SK-N-SH treated with all-trans-retinoic acid at 6 μM for 48 hours (cell line): ENCODE measurements around the gene HIRA.

Source experiments
- ATAC-seq: fragments of 200-7000 bp; cut with Tn5 transposase; 3 replicates; pipeline ENCODE4 v1.9.1; 2020; ENCODE audit warnings: mild to moderate bottlenecking, moderate library complexity
- ARNTL ChIP-seq: fragments of 450-650 bp; formaldehyde crosslinking; IDR thresholded peaks from 2 replicates; pipeline ENCODE4 v1.5.0; 2020; ENCODE audit warnings: low read depth, mild to moderate bottlenecking, moderate library complexity, borderline replicate concordance
- BACH2 ChIP-seq: fragments of 250-450 bp; sonication (Bioruptor Pico); IDR thresholded peaks from 2 replicates; pipeline ENCODE4 v1.9.0; 2021; ENCODE audit warnings: mild to moderate bottlenecking, borderline replicate concordance
- CSDC2 ChIP-seq: fragments of 250-450 bp; sonication (Bioruptor Pico); IDR thresholded peaks from 2 replicates; pipeline ENCODE4 v1.5.0; 2020; ENCODE audit warnings: mild to moderate bottlenecking, moderate library complexity
- GLIS3 ChIP-seq: fragments of 250-450 bp; sonication (Bioruptor Pico); IDR thresholded peaks from 2 replicates; pipeline ENCODE4 v1.5.0; 2020; ENCODE audit warnings: mild to moderate bottlenecking, moderate library complexity
- OSR1 ChIP-seq: fragments of 250-450 bp; sonication (Bioruptor Pico); IDR thresholded peaks from 2 replicates; pipeline ENCODE4 v1.8.0; 2022; ENCODE audit warnings: moderate library complexity, mild to moderate bottlenecking, inconsistent platforms
- PPARA ChIP-seq: fragments of 250-450 bp; sonication (Bioruptor Pico); IDR thresholded peaks from 2 replicates; pipeline ENCODE4 v1.5.0; 2020; ENCODE audit warnings: mild to moderate bottlenecking, borderline replicate concordance
- RARB ChIP-seq: fragments of 250-450 bp; sonication (Bioruptor Pico); IDR thresholded peaks from 2 replicates; pipeline ENCODE4 v1.8.0; 2021; ENCODE audit warnings: mild to moderate bottlenecking, moderate library complexity
- SNAI2 ChIP-seq: fragments of 250-450 bp; sonication (Bioruptor Pico); IDR thresholded peaks from 2 replicates; pipeline ENCODE4 v1.5.0; 2020; ENCODE audit warnings: mild to moderate bottlenecking, moderate library complexity
- TCF4 ChIP-seq: fragments of 250-450 bp; sonication (Bioruptor Pico); IDR thresholded peaks from 2 replicates; pipeline ENCODE4 v1.8.0; 2021; ENCODE audit warnings: mild to moderate bottlenecking, moderate library complexity, borderline replicate concordance
- TOX ChIP-seq: fragments of 250-450 bp; sonication (Bioruptor Pico); IDR thresholded peaks from 2 replicates; pipeline ENCODE4 v1.8.0; 2021; ENCODE audit warnings: mild to moderate bottlenecking, moderate library complexity, borderline replicate concordance
- ZC3H10 ChIP-seq: fragments of 250-450 bp; sonication (Bioruptor Pico); IDR thresholded peaks from 2 replicates; pipeline ENCODE4 v1.5.1; 2021; ENCODE audit warnings: mild to moderate bottlenecking, moderate library complexity
- ZFP3 ChIP-seq: fragments of 250-450 bp; sonication (Bioruptor Pico); IDR thresholded peaks from 2 replicates; pipeline ENCODE4 v1.5.0; 2020; ENCODE audit warnings: mild to moderate bottlenecking, moderate library complexity
- ZFP30 ChIP-seq: fragments of 450-650 bp; formaldehyde crosslinking; IDR thresholded peaks from 2 replicates; pipeline ENCODE4 v1.5.0; 2022; ENCODE audit warnings: mild to moderate bottlenecking, moderate library complexity
- ZNF565 ChIP-seq: fragments of 450-650 bp; formaldehyde crosslinking; conservative IDR thresholded peaks from 2 replicates; pipeline ENCODE4 v1.5.0; 2020; ENCODE audit warnings: low read depth, mild to moderate bottlenecking, moderate library complexity
- ZNF70 ChIP-seq: fragments of 450-650 bp; formaldehyde crosslinking; IDR thresholded peaks from 2 replicates; pipeline ENCODE4 v1.5.0; 2020; ENCODE audit warnings: mild to moderate bottlenecking, moderate library complexity
- ZNF8 ChIP-seq: fragments of 450-650 bp; formaldehyde crosslinking; IDR thresholded peaks from 2 replicates; pipeline ENCODE4 v1.5.0; 2020; ENCODE audit warnings: mild to moderate bottlenecking, moderate library complexity
- TF ChIP-seq, protein P1 (sequence below): fragments of 250-450 bp; sonication (Bioruptor Pico); IDR thresholded peaks from 2 replicates; pipeline ENCODE4 v1.5.1; 2021; ENCODE audit warnings: mild to moderate bottlenecking, moderate library complexity
- TF ChIP-seq, protein P2 (sequence below): fragments of 250-450 bp; sonication (Bioruptor Pico); IDR thresholded peaks from 2 replicates; pipeline ENCODE4 v1.5.1; 2020; ENCODE audit warnings: low read depth, mild to moderate bottlenecking, moderate library complexity
- TF ChIP-seq, protein P3 (sequence below): fragments of 250-450 bp; sonication (Bioruptor Pico); IDR thresholded peaks from 2 replicates; pipeline ENCODE4 v1.5.0; 2020; ENCODE audit warnings: mild to moderate bottlenecking, moderate library complexity
- TF ChIP-seq, protein P4 (sequence below): fragments of 250-450 bp; sonication (Bioruptor Pico); IDR thresholded peaks from 2 replicates; pipeline ENCODE4 v1.8.0; 2021; ENCODE audit warnings: low read depth, mild to moderate bottlenecking, moderate library complexity, borderline replicate concordance

Gene HIRA

DNA sequence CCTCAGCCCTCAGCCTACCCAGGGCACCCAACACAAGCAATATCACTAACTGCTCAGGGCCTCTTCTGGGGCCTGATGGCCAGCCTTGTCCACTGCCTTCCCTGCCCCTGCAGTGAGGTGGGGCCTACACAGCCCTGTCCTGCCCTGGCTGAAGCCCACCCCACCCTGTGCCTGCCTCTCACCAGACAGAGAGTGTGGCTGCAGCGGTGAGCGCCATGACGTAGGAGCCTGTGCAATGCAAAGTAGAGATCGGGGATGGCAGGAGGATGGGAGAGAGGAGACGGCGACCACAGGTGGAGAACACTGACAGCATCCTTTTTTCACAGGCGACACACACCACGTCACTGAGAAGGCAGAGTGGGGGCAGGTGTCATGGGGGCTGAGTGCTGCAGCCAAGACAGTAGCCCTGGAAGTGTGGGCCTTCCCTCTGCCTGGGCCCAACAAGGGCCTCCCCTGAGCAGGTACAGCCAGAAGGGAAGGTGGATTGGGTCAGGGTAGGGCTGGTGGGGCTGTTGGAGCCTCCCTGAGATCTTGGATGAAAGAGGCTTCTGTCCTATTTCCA is 74.7 kb downstream of the HIRA start (continued):
- TF ChIP-seq, protein P1, sequence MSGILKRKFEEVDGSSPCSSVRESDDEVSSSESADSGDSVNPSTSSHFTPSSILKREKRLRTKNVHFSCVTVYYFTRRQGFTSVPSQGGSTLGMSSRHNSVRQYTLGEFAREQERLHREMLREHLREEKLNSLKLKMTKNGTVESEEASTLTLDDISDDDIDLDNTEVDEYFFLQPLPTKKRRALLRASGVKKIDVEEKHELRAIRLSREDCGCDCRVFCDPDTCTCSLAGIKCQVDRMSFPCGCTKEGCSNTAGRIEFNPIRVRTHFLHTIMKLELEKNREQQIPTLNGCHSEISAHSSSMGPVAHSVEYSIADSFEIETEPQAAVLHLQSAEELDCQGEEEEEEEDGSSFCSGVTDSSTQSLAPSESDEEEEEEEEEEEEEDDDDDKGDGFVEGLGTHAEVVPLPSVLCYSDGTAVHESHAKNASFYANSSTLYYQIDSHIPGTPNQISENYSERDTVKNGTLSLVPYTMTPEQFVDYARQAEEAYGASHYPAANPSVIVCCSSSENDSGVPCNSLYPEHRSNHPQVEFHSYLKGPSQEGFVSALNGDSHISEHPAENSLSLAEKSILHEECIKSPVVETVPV (CRISPR knock-in tag) = no peak

DNA sequence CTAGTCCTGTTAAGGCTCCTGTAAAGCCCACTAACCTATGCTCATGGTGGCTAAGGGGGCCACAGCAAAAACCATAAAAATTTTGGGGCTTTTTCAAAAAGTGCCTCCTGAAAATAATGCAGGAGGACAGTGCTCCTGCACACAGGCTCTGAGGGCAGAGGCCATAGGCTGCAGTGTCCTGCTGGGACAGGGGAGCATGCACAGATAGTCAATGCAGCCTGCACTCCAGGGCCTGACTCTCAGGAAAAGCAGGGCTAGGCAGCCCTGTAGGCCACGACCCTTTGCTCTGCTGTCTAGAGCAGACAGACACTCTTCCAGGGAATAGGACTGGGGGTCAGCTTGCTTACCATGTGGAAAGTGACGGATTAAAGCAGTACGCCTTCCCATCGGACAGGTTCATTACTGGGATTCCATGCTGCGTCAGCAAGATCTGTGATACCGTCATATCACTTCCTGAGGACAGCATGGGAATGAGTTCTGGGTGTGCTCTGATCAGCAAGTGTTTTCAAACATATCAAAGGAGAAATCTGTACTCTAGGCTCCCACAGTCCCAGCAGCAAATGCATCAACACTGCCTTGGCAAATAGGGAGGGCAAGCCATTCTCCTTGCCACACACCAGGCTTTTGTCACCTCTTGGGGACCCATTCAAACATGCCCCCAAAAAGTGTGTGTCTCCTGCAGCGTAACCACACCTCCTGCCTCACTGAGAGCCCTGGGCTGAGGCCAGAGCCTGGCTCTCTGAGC is 75.9 kb downstream of the HIRA start:
- TF ChIP-seq OSR1 (CRISPR knock-in tag) (no peak), GLIS3 (CRISPR knock-in tag) (no peak), ZFP3 (CRISPR knock-in tag) (no peak), PPARA (CRISPR knock-in tag) (no peak), ZNF8 (CRISPR knock-in tag) (no peak)
- TF ChIP-seq, protein P2, sequence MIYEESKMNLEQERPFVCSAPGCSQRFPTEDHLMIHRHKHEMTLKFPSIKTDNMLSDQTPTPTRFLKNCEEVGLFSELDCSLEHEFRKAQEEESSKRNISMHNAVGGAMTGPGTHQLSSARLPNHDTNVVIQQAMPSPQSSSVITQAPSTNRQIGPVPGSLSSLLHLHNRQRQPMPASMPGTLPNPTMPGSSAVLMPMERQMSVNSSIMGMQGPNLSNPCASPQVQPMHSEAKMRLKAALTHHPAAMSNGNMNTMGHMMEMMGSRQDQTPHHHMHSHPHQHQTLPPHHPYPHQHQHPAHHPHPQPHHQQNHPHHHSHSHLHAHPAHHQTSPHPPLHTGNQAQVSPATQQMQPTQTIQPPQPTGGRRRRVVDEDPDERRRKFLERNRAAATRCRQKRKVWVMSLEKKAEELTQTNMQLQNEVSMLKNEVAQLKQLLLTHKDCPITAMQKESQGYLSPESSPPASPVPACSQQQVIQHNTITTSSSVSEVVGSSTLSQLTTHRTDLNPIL (CRISPR knock-in tag) = no peak
- no peak for ATAC-seq

DNA sequence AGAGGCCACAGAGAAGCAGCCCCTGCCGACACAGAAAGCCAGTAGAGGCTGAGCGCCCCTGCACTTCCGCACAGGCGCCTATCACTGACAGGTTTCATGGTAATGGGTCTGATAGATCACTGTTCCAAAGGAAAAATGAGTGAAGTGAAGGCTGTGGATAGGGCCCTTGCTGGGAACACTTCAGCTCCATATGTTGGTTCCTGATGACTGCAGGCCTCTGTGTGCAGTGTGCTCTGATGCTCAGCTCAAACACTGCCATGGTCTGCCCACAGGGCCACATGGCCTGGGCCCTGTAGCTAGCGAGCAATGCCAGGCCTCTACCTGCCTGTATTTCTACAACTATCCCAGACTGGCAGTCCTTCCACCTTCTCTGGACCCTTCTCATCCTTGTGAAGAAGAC is 77.3 kb downstream of the HIRA start:
- ATAC-seq = no peak
- no peak for TF ChIP-seq ARNTL (CRISPR knock-in tag)
- TF ChIP-seq, protein P1 (CRISPR knock-in tag) = no peak
- TF ChIP-seq CSDC2 (CRISPR knock-in tag) = no peak
- TF ChIP-seq ZNF70 (CRISPR knock-in tag) = no peak
- TF ChIP-seq, protein P2 (CRISPR knock-in tag) = no peak
- TF ChIP-seq OSR1 (CRISPR knock-in tag) = no peak
- no peak for TF ChIP-seq BACH2 (CRISPR knock-in tag)
- no peak for TF ChIP-seq ZNF8 (CRISPR knock-in tag)
- no peak for TF ChIP-seq RARB
- TF ChIP-seq, protein P3, sequence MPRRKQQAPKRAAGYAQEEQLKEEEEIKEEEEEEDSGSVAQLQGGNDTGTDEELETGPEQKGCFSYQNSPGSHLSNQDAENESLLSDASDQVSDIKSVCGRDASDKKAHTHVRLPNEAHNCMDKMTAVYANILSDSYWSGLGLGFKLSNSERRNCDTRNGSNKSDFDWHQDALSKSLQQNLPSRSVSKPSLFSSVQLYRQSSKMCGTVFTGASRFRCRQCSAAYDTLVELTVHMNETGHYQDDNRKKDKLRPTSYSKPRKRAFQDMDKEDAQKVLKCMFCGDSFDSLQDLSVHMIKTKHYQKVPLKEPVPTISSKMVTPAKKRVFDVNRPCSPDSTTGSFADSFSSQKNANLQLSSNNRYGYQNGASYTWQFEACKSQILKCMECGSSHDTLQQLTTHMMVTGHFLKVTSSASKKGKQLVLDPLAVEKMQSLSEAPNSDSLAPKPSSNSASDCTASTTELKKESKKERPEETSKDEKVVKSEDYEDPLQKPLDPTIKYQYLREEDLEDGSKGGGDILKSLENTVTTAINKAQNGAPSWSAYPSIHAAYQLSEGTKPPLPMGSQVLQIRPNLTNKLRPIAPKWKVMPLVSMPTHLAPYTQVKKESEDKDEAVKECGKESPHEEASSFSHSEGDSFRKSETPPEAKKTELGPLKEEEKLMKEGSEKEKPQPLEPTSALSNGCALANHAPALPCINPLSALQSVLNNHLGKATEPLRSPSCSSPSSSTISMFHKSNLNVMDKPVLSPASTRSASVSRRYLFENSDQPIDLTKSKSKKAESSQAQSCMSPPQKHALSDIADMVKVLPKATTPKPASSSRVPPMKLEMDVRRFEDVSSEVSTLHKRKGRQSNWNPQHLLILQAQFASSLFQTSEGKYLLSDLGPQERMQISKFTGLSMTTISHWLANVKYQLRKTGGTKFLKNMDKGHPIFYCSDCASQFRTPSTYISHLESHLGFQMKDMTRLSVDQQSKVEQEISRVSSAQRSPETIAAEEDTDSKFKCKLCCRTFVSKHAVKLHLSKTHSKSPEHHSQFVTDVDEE (CRISPR knock-in tag) = no peak
- no peak for TF ChIP-seq ZC3H10 (CRISPR knock-in tag)
- TF ChIP-seq SNAI2 (CRISPR knock-in tag) = no peak
- TF ChIP-seq, all 23 proteins: peak for 0

DNA sequence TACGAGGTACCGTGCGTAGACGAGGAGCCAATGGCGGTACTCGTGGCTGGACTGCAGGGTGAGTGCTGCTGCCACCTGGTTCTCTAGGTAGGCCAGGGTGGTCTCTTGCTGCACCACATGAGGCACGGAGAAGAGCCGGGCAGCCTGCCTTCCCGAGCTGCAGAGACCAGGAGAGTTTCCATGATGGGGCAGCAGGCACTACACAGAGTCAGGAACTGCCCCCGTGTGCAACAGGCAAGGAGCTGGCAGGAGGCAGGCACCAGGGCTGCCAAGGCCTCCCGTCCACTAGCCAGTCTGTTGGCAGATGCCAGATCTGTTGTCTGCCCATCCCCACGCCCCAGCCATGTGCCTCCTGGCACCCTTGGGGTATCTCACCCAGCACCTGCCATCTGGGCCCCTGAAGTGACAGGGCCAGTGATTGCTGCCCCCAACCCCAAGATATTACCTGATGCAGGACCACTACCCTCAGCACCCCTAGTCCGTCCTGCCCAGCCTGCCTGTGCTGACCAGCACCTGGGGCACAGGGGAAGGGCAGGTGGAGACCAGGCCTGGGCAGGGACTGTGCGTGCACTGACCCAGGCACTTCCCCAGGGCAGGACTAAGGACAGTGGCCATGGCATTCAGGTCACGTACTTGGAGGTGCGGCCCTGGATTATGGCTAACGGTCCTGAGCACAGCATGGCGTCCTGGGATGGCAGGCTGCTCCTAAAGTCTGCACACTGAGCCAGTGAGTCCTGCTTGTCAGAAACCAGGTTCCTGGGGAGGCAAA is 78.0 kb downstream of the HIRA start:
- ATAC-seq = no peak
- TF ChIP-seq, protein P4, sequence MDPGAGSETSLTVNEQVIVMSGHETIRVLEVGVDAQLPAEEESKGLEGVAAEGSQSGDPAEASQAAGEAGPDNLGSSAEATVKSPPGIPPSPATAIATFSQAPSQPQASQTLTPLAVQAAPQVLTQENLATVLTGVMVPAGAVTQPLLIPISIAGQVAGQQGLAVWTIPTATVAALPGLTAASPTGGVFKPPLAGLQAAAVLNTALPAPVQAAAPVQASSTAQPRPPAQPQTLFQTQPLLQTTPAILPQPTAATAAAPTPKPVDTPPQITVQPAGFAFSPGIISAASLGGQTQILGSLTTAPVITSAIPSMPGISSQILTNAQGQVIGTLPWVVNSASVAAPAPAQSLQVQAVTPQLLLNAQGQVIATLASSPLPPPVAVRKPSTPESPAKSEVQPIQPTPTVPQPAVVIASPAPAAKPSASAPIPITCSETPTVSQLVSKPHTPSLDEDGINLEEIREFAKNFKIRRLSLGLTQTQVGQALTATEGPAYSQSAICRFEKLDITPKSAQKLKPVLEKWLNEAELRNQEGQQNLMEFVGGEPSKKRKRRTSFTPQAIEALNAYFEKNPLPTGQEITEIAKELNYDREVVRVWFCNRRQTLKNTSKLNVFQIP (CRISPR knock-in tag) = no peak
- TF ChIP-seq TCF4 (CRISPR knock-in tag) (no peak), ZNF565 (CRISPR knock-in tag) (no peak), BACH2 (CRISPR knock-in tag) (no peak), ARNTL (CRISPR knock-in tag) (no peak), ZFP30 (CRISPR knock-in tag) (no peak), TOX (no peak), ZC3H10 (CRISPR knock-in tag) (no peak)
- TF ChIP-seq, protein P1 (CRISPR knock-in tag) = no peak
- TF ChIP-seq, protein P2 (CRISPR knock-in tag) = no peak
